SK-N-SH (cell line): ENCODE data around the gene IGF2BP3. TPM values are rescaled to one million over a fixed set of nuclear protein-coding genes. Genes with fewer than 3 reads are reported as not detected.

ENCODE experiments used
- CTCF ChIA-PET: fragments of 300-600, 350-600 bp; formaldehyde crosslinking; extraction: SDS; loops from one replicate; lab custom pipeline; 2021; lab: Yijun Ruan, JAX
- POLR2A ChIA-PET: fragments of 350-600 bp; sonication (Branson Sonifier 250); formaldehyde crosslinking; extraction: SDS; loops from one replicate; lab custom pipeline; 2020; ENCODE audit warnings: antibody characterized with exemption, inconsistent platforms; lab: Yijun Ruan, JAX
- DNase-seq: peaks from one replicate; pipeline ENCODE4 v3.0.0; 2012
- H2AFZ ChIP-seq: fragments of 200-600 bp; sonication (generic); 2 replicates; pipeline ENCODE4 v1.8.1; 2016; ENCODE audit warnings: antibody characterized with exemption, mild to moderate bottlenecking, low read depth
- H3F3A ChIP-seq: fragments of 200-600 bp; sonication (generic); replicated peaks from 2 replicates; pipeline ENCODE3; 2016; ENCODE audit warnings: antibody characterized with exemption, mild to moderate bottlenecking; ENCODE audit not compliant: insufficient read depth
- H3K27ac ChIP-seq, 2 experiments: fragments of 200-500 bp in 1 of 2; fragments of 200-600 bp in 1 of 2; sonication (Bioruptor generic) in 1 of 2; sonication (generic), shearing (Covaris generic) in 1 of 2; 2 replicates each; pipeline versions ENCODE4 v1.5.1 to v1.6.1; 2014 to 2016; ENCODE audit warnings: low read depth in 2 of 2, inconsistent platforms in 1 of 2, low read length in 1 of 2, mild to moderate bottlenecking in 1 of 2, mixed read lengths in 1 of 2
- H3K27me3 ChIP-seq: fragments of 200-600 bp; sonication (generic), shearing (Covaris generic); 2 replicates; pipeline ENCODE4 v1.6.1; 2016; ENCODE audit warnings: mixed run types; ENCODE audit not compliant: insufficient read depth
- H3K36me3 ChIP-seq, 2 experiments: fragments of 200-500 bp in 1 of 2; fragments of 200-600 bp in 1 of 2; sonication (Bioruptor generic) in 1 of 2; sonication (generic) in 1 of 2; replicated peaks in 1 of 2; 2 replicates each; pipeline versions ENCODE3 to v1.5.1; 2014 to 2016; ENCODE audit warnings: low read length in 1 of 2, mild to moderate bottlenecking in 1 of 2; ENCODE audit not compliant: insufficient read depth in 2 of 2, control insufficient read depth in 1 of 2
- H3K4me1 ChIP-seq, 2 experiments: fragments of 200-500 bp in 1 of 2; fragments of 200-600 bp in 1 of 2; sonication (Bioruptor generic) in 1 of 2; sonication (generic), shearing (Covaris generic) in 1 of 2; 2 replicates each; pipeline versions ENCODE4 v1.5.1 to v1.6.1; 2014 to 2016; ENCODE audit warnings: low read depth in 1 of 2, low read length in 1 of 2, mixed run types in 1 of 2; ENCODE audit not compliant: insufficient read depth in 2 of 2, control insufficient read depth in 1 of 2
- H3K4me2 ChIP-seq: fragments of 200-600 bp; sonication (generic), shearing (Covaris generic); 2 replicates; pipeline ENCODE4 v1.6.1; 2017; ENCODE audit warnings: mixed run types
- H3K4me3 ChIP-seq, 2 experiments: fragments of 200-500 bp in 1 of 2; fragments of 200-600 bp in 1 of 2; sonication (Bioruptor generic) in 1 of 2; sonication (generic), shearing (Covaris generic) in 1 of 2; 2 replicates each; pipeline versions ENCODE4 v1.5.1 to v1.8.1; 2014 to 2016; ENCODE audit warnings: low read depth in 2 of 2, inconsistent platforms in 1 of 2, low read length in 1 of 2, mild to moderate bottlenecking in 1 of 2, mixed read lengths in 1 of 2, moderate library complexity in 1 of 2
- H3K79me2 ChIP-seq: fragments of 200-600 bp; sonication (generic); 2 replicates; pipeline ENCODE4 v1.8.1; 2017; ENCODE audit warnings: mild to moderate bottlenecking; ENCODE audit not compliant: insufficient read depth
- H3K9ac ChIP-seq: fragments of 200-600 bp; sonication (generic); 2 replicates; pipeline ENCODE4 v1.6.1; 2017; ENCODE audit warnings: mixed run types
- H3K9me2 ChIP-seq: fragments of 200-600 bp; sonication (generic); 2 replicates; pipeline ENCODE4 v1.6.1; 2017; ENCODE audit warnings: mixed run types
- H3K9me3 ChIP-seq: fragments of 200-600 bp; sonication (generic); 2 replicates; pipeline ENCODE4 v1.6.1; 2017; ENCODE audit warnings: mixed run types, mild to moderate bottlenecking, moderate library complexity
- H4K20me1 ChIP-seq: fragments of 200-600 bp; sonication (generic); 2 replicates; pipeline ENCODE4 v1.6.1; 2017; ENCODE audit warnings: mild to moderate bottlenecking, mixed run types; ENCODE audit not compliant: insufficient read depth
- CHD2 ChIP-seq: fragments of 150-350 bp; IDR thresholded peaks from 2 replicates; pipeline ENCODE4 v1.6.1; 2018; ENCODE audit warnings: low read length; ENCODE audit not compliant: partially characterized antibody
- EP300 ChIP-seq, 2 experiments: IDR thresholded peaks; 2 replicates each; pipeline versions ENCODE4 v1.4.0 to v1.6.1; 2012; ENCODE audit warnings: borderline replicate concordance in 1 of 2, low read depth in 1 of 2, low read length in 1 of 2
- EZH2phosphoT487 ChIP-seq: fragments of 200-600 bp; sonication (generic); IDR thresholded peaks from 2 replicates; pipeline ENCODE4 v1.6.1; 2017; ENCODE audit warnings: low read depth, mixed run types, mild to moderate bottlenecking, antibody characterized with exemption, moderate library complexity, borderline replicate concordance
- FOSL2 ChIP-seq: IDR thresholded peaks from 2 replicates; pipeline ENCODE4 v1.4.0; 2012; ENCODE audit warnings: low read depth, mild to moderate bottlenecking, moderate library complexity, borderline replicate concordance
- JUND ChIP-seq: IDR thresholded peaks from 2 replicates; pipeline ENCODE4 v1.4.0; 2012
- MAX ChIP-seq: IDR thresholded peaks from 2 replicates; pipeline ENCODE4 v1.4.0; 2012; ENCODE audit warnings: low read depth
- NFIC ChIP-seq: IDR thresholded peaks from 2 replicates; pipeline ENCODE4 v1.4.0; 2012; ENCODE audit warnings: borderline replicate concordance
- NRF1 ChIP-seq: IDR thresholded peaks from 2 replicates; pipeline ENCODE4 v1.6.1; 2012; ENCODE audit warnings: low read depth, mild to moderate bottlenecking, low read length
- PBX3 ChIP-seq: IDR thresholded peaks from 2 replicates; pipeline ENCODE4; 2012
- POLR2AphosphoS5 ChIP-seq: IDR thresholded peaks from 2 replicates; pipeline ENCODE4 v1.6.1; 2012; ENCODE audit warnings: low read depth, low read length
- RAD21 ChIP-seq: IDR thresholded peaks from 2 replicates; pipeline ENCODE4 v1.6.1; 2012; ENCODE audit warnings: mild to moderate bottlenecking, low read length
- RCOR1 ChIP-seq: fragments of 150-350 bp; IDR thresholded peaks from 2 replicates; pipeline ENCODE4 v1.6.1; 2017; ENCODE audit warnings: antibody characterized with exemption, low read length
- RFX5 ChIP-seq: IDR thresholded peaks from 2 replicates; pipeline ENCODE4 v1.6.1; 2012; ENCODE audit warnings: mild to moderate bottlenecking, improper control_type of control experiment, low read length
- SMC3 ChIP-seq: IDR thresholded peaks from 2 replicates; pipeline ENCODE4 v1.6.1; 2012; ENCODE audit warnings: low read depth, low read length, improper control_type of control experiment
- TAF1 ChIP-seq: IDR thresholded peaks from 2 replicates; pipeline ENCODE4 v1.6.1; 2012; ENCODE audit warnings: low read depth, mild to moderate bottlenecking, low read length, moderate library complexity, borderline replicate concordance
- WGBS: methylation state at CpG from one replicate; pipeline ENCODE4 v1.1.6; 2017; ENCODE audit warnings: low lambda C conversion rate; 5-methylcytosine and 5-hydroxymethylcytosine counted together
- polyA plus RNA-seq, 3 experiments: library from polyadenylated mRNA; depleted of rRNA; stranded (reverse); fragments of >200 nt; gene quantifications; 2 replicates each; pipeline ENCODE4 v1.2.3, GENCODE V29; 2012
- TF ChIP-seq, protein P1 (sequence below): fragments of 150-350 bp; IDR thresholded peaks from 2 replicates; pipeline ENCODE4 v1.6.1; 2016; ENCODE audit warnings: mild to moderate bottlenecking, low read depth, low read length
- TF ChIP-seq, protein P2 (sequence below): IDR thresholded peaks from 2 replicates; pipeline ENCODE4 v1.4.0; 2012; ENCODE audit warnings: low read depth, borderline replicate concordance

IGF2BP3 gene
- polyA plus RNA-seq, 1 of the 3 experiments (the other 2 are of a cell fraction), result 34.4 TPM

DNA sequence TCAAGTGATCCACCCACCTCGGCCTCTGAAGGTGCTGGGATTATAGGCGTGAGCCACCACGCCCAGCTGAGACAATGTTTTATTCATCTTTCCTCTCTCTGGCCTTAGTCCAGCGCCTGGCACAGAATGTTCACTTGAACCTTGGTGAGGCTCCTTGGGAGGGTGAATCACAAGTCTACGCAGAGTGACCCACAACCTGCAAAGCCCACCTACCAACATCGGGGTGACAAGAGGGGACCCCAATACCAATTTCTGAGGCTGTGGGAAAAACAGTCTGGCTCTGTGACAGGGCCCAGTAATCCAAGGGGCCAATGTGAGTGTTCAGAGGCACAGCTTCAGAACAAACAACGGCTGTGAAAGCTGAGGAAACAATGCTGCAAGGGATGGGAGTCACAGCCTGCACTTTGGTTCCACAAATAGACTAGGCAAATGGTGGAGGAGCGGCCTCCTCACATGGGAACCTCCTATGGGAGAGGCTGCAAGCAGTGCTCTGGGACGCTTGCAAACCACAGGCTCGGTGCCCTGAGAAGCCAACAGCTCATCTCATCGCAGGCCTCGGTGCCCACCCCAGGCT lies 176.7 kb downstream of the IGF2BP3 start:
- Histone ChIP-seq H3K4me3 (no peak overlapping the region), H3K79me2 (no peaks in the 10 kb centered on the region), H3K4me1 (peaks cover 5 to 10% of the 10 kb centered on the region in 2 experiments; a peak in 2 of 4 replicates), H3K27me3 (no peaks in the 10 kb centered on the region), H3F3A (peaks cover 8% of the 10 kb centered on the region), H3K36me3 (no peaks in the 10 kb centered on the region), H3K9ac (no peak overlapping the region), H3K9me3 (no peaks in the 10 kb centered on the region), H4K20me1 (no peaks in the 10 kb centered on the region), H3K27ac (no peak overlapping the region), H3K4me2 (no peak overlapping the region), H3K9me2 (no peaks in the 10 kb centered on the region), H2AFZ (no peak overlapping the region)
- ChIA-PET POLR2A (no interaction called here), CTCF (interaction anchor here (1.1 to 9.9 kb wide), 7 partner anchors 15 to 251 kb away, joined by 3 to 69 read pairs (median 4); no protein-coding TSS in a partner anchor)
- TF ChIP-seq FOSL2, result no peak
- TF ChIP-seq PBX3, result no peak
- TF ChIP-seq TAF1, result no peak
- no peak for TF ChIP-seq EP300 (IDR thresholded peaks at IDR 0.05; ENCODE audit: borderline replicate concordance in 1 of 2, low read depth in 1 of 2, low read length in 1 of 2)
- no peak for TF ChIP-seq NFIC
- TF ChIP-seq CHD2, result no peak
- TF ChIP-seq MAX, result no peak
- no peak for TF ChIP-seq RCOR1
- TF ChIP-seq SMC3, result no peak
- no peak for TF ChIP-seq RAD21
- no peak for TF ChIP-seq JUND
- no peak for TF ChIP-seq RFX5
- no peak for TF ChIP-seq NRF1
- TF ChIP-seq EZH2phosphoT487, result no peak
- TF ChIP-seq, protein P1, sequence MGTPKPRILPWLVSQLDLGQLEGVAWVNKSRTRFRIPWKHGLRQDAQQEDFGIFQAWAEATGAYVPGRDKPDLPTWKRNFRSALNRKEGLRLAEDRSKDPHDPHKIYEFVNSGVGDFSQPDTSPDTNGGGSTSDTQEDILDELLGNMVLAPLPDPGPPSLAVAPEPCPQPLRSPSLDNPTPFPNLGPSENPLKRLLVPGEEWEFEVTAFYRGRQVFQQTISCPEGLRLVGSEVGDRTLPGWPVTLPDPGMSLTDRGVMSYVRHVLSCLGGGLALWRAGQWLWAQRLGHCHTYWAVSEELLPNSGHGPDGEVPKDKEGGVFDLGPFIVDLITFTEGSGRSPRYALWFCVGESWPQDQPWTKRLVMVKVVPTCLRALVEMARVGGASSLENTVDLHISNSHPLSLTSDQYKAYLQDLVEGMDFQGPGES, result no peak
- no peak for DNase-seq
- WGBS, result 87% methylated on average over 11 of the region's 12 CpGs

GRCh38 chr7:23292623-23293022 lies 177.7 kb downstream of the IGF2BP3 start:
- CTCF ChIA-PET, result interaction anchor here (1.1 to 9.9 kb wide), 4 partner anchors 8 to 107 kb away, joined by 3 to 69 read pairs (median 10); no protein-coding TSS in a partner anchor
- TF ChIP-seq CHD2, result no peak
- no peak for TF ChIP-seq POLR2AphosphoS5
- no peak for TF ChIP-seq RCOR1
- TF ChIP-seq, protein P1, result no peak
- TF ChIP-seq, protein P2, sequence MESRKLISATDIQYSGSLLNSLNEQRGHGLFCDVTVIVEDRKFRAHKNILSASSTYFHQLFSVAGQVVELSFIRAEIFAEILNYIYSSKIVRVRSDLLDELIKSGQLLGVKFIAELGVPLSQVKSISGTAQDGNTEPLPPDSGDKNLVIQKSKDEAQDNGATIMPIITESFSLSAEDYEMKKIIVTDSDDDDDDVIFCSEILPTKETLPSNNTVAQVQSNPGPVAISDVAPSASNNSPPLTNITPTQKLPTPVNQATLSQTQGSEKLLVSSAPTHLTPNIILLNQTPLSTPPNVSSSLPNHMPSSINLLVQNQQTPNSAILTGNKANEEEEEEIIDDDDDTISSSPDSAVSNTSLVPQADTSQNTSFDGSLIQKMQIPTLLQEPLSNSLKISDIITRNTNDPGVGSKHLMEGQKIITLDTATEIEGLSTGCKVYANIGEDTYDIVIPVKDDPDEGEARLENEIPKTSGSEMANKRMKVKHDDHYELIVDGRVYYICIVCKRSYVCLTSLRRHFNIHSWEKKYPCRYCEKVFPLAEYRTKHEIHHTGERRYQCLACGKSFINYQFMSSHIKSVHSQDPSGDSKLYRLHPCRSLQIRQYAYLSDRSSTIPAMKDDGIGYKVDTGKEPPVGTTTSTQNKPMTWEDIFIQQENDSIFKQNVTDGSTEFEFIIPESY, result no peak
- no peaks in the 10 kb centered on the region for H3K36me3 ChIP-seq
- POLR2A ChIA-PET, result no interaction called here
- no peak overlapping the region for H3K27ac ChIP-seq
- no peak overlapping the region for H3K4me2 ChIP-seq
- H3F3A ChIP-seq, result peaks cover 4% of the 10 kb centered on the region
- no peak for DNase-seq
- no peaks in the 10 kb centered on the region for H3K27me3 ChIP-seq
- no peaks in the 10 kb centered on the region for H3K9me2 ChIP-seq
- H3K9ac ChIP-seq, result no peak overlapping the region
- no peaks in the 10 kb centered on the region for H4K20me1 ChIP-seq
- H3K4me1 ChIP-seq, result peaks cover 0 to 10% of the 10 kb centered on the region in 2 experiments; a peak in 1 of 4 replicates
- H2AFZ ChIP-seq, result peak overlapping the region; percentile 43; the same call in 1 of the 2 replicates
- no peaks in the 10 kb centered on the region for H3K79me2 ChIP-seq
- no peaks in the 10 kb centered on the region for H3K9me3 ChIP-seq
- 95% methylated on average over 4 of the region's 4 CpGs for WGBS
- no peak overlapping the region for H3K4me3 ChIP-seq
